RWPE2 (cell line): Measurements from ENCODE around the gene INHBA.

Source experiments
- ATAC-seq: fragments of 200-7000 bp; cut with Tn5 transposase; 3 replicates; pipeline ENCODE4 v1.9.1; 2021; ENCODE audit warnings: low read depth
- DNase-seq: peaks from one replicate; pipeline ENCODE4 v3.0.0-alpha.2; 2020; ENCODE audit warnings: low spot score
- H3K27ac ChIP-seq: fragments of 450-650 bp; 2 replicates; pipeline ENCODE4 v1.5.1; 2017; ENCODE audit warnings: mild to moderate bottlenecking; ENCODE audit not compliant: poor library complexity, severe bottlenecking
- H3K27me3 ChIP-seq: fragments of 250-450 bp; sonication (Bioruptor Pico); 2 replicates; pipeline ENCODE4 v1.5.1; 2021; ENCODE audit warnings: mild to moderate bottlenecking, moderate library complexity; ENCODE audit not compliant: insufficient read depth, poor library complexity, severe bottlenecking
- H3K36me3 ChIP-seq: fragments of 250-450 bp; sonication (Bioruptor Pico); 2 replicates; pipeline ENCODE4 v1.5.1; 2020; ENCODE audit warnings: low read depth, mild to moderate bottlenecking, moderate library complexity
- H3K4me1 ChIP-seq: fragments of 250-450 bp; sonication (Bioruptor Pico); 2 replicates; pipeline ENCODE4 v1.5.1; 2021; ENCODE audit warnings: mild to moderate bottlenecking, moderate library complexity; ENCODE audit not compliant: insufficient read depth, poor library complexity, severe bottlenecking
- H3K4me3 ChIP-seq: fragments of 250-450 bp; sonication (Bioruptor Pico); 2 replicates; pipeline ENCODE4 v1.5.1; 2021; ENCODE audit warnings: mild to moderate bottlenecking, moderate library complexity; ENCODE audit not compliant: severe bottlenecking
- H3K9me3 ChIP-seq: fragments of 250-450 bp; sonication (Bioruptor Pico); 2 replicates; pipeline ENCODE4 v1.5.1; 2021; ENCODE audit warnings: mild to moderate bottlenecking, moderate library complexity; ENCODE audit not compliant: severe bottlenecking
- CTCF ChIP-seq: fragments of 450-650 bp; IDR thresholded peaks from one replicate; pipeline ENCODE4 v1.5.1; 2017; ENCODE audit warnings: mild to moderate bottlenecking, moderate library complexity; ENCODE audit not compliant: poor library complexity, severe bottlenecking

Gene INHBA

GRCh38 chr7:41691286-41692190 lies 11.4 kb downstream of the INHBA start:
- no peak for TF ChIP-seq CTCF
- DNase-seq: no peak
- no peaks in the 10 kb centered on the region for H3K27me3 ChIP-seq
- peaks cover 94% of the 10 kb centered on the region for H3K36me3 ChIP-seq
- peak overlapping the region; percentile 75 for H3K27ac ChIP-seq
- ATAC-seq: no peak
- peaks cover 20% of the 10 kb centered on the region for H3K4me1 ChIP-seq
- H3K9me3 ChIP-seq: no peaks in the 10 kb centered on the region
- H3K4me3 ChIP-seq: no peak overlapping the region

GRCh38 chr7:41689815-41690214 lies 13.1 kb downstream of the INHBA start:
- peak overlapping the region; percentile 51 for H3K27ac ChIP-seq
- TF ChIP-seq CTCF: no peak
- peaks cover 77% of the 10 kb centered on the region for H3K36me3 ChIP-seq
- H3K4me1 ChIP-seq: peaks cover 5% of the 10 kb centered on the region
- DNase-seq: no peak
- no peaks in the 10 kb centered on the region for H3K27me3 ChIP-seq
- no peak for ATAC-seq
- H3K4me3 ChIP-seq: no peak overlapping the region
- H3K9me3 ChIP-seq: no peaks in the 10 kb centered on the region

GRCh38 chr7:41688906-41689305 lies 14.0 kb downstream of the INHBA start:
- Histone ChIP-seq H3K4me3 (no peak overlapping the region), H3K9me3 (no peaks in the 10 kb centered on the region), H3K4me1 (peaks cover 2% of the 10 kb centered on the region), H3K27ac (peak overlapping the region; percentile 51), H3K36me3 (peaks cover 68% of the 10 kb centered on the region), H3K27me3 (no peaks in the 10 kb centered on the region)
- TF ChIP-seq CTCF: no peak
- DNase-seq (no peak), ATAC-seq (no peak)

- TF ChIP-seq CTCF: no peak
- H3K27me3 ChIP-seq: no peaks in the 10 kb centered on the region
- H3K36me3 ChIP-seq: peaks cover 60% of the 10 kb centered on the region
- peak overlapping the region; percentile 51 for H3K27ac ChIP-seq
- no peaks in the 10 kb centered on the region for H3K4me1 ChIP-seq
- DNase-seq (no peak), ATAC-seq (peak; percentile 20)
- H3K4me3 ChIP-seq: no peak overlapping the region
- no peaks in the 10 kb centered on the region for H3K9me3 ChIP-seq
Observed at GRCh38 chr7:41688012-41688625, 14.8 kb downstream of the INHBA start.
